Spinal cord (tissue), 10 donors: ENCODE data around the gene TK2. TPM values are rescaled to one million over a fixed set of nuclear protein-coding genes. Genes with fewer than 3 reads are reported as not detected.

Experiments
- DNase-seq, 6 donors: peaks; one replicate each; pipeline versions ENCODE4 v3.0.0 to v3.0.0-alpha.2; 2013 to 2015; ENCODE audit warnings: low spot score in 6 of 6, low read depth in 4 of 6
- H3K27ac ChIP-seq: one replicate; pipeline ENCODE4 v1.5.1; 2013; ENCODE audit warnings: low read depth, low read length, control low read depth
- H3K27me3 ChIP-seq: one replicate; pipeline ENCODE4 v1.6.1; 2013; ENCODE audit warnings: low read length; ENCODE audit not compliant: control insufficient read depth, insufficient read depth
- H3K36me3 ChIP-seq: one replicate; pipeline ENCODE4 v1.6.1; 2013; ENCODE audit warnings: low read length; ENCODE audit not compliant: control insufficient read depth, insufficient read depth
- H3K4me1 ChIP-seq: one replicate; pipeline ENCODE4 v1.6.1; 2013; ENCODE audit warnings: low read length; ENCODE audit not compliant: control insufficient read depth, insufficient read depth
- H3K4me3 ChIP-seq: one replicate; pipeline ENCODE4 v1.5.1; 2013; ENCODE audit warnings: low read depth, low read length, control low read depth
- H3K9me3 ChIP-seq: one replicate; pipeline ENCODE4 v1.6.1; 2013; ENCODE audit warnings: low read length; ENCODE audit not compliant: control insufficient read depth, insufficient read depth
- WGBS: methylation state at CpG from one replicate; pipeline ENCODE4 v1.1.5; 2013; ENCODE audit warnings: missing lambda C conversion rate; ENCODE audit not compliant: insufficient coverage; 5-methylcytosine and 5-hydroxymethylcytosine counted together
- polyA plus RNA-seq, 2 donors: library from polyadenylated mRNA; unstranded; fragments of 120-200 nt; gene quantifications; one replicate each; pipeline ENCODE4 v1.2.1, GENCODE V29; 2013; ENCODE audit not compliant: insufficient read length in 2 of 2
- total RNA-seq, 2 donors: library from RNA; depleted of rRNA in 1 of 2; stranded (reverse); fragments of 120-200 nt in 1 of 2; fragments of >200 nt in 1 of 2; gene quantifications; one replicate each; pipeline versions ENCODE4 v1.2.3 to v1.2.4, GENCODE V29; 2013 to 2014
- donor health status: healthy.

Gene TK2
- total and polyA plus RNA-seq, 4 donors, result 32.6 to 42.8 (median 38.2) TPM

DNA sequence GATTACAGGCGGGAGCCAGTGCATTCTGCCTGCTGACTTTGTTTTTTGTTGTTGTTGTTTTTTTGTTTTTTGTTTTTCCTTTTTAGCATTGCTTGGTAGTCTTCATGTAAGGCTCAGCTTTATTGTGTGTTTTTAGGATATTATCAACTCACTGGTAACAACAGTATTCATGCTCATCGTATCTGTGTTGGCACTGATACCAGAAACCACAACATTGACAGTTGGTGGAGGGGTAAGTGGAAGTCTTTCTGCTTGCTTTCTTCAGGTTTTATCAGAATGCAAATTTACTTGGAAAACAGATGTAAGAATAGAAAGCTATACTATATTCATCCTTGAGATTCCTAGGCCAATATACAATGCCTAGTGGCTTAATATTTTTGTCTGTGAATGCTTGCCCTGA lies 13.1 kb upstream of the TK2 start:
- H3K27me3 ChIP-seq, result no peaks in the 10 kb centered on the region
- H3K36me3 ChIP-seq, result peaks cover 19% of the 10 kb centered on the region
- DNase-seq, result no peak
- no peaks in the 10 kb centered on the region for H3K4me1 ChIP-seq
- no peak overlapping the region for H3K4me3 ChIP-seq
- peaks cover 1% of the 10 kb centered on the region for H3K9me3 ChIP-seq
- no CpG with 5 or more reads among the region's 2 CpGs for WGBS
- no peak overlapping the region for H3K27ac ChIP-seq

DNA sequence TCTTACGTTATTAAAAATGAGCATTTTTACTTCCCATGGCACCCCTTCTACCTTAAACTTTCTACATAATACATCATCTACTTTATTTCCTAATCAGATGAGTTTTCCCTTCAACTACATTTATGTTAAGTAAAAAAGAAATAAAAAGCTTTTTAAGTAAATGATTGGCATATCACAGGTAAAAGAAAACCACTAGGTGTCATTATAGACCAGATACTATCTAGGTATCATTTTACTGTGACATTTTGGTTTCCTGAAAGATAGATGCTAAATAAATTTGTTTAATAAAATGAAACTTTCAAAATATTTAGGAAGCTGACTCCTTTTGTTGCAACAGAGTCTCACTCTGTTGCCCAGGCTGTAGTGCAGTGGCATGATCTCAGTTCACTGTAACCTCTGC lies 12.5 kb upstream of the TK2 start:
- no CpG with 5 or more reads among the region's 1 CpG for WGBS
- no peak overlapping the region for H3K27ac ChIP-seq

DNA sequence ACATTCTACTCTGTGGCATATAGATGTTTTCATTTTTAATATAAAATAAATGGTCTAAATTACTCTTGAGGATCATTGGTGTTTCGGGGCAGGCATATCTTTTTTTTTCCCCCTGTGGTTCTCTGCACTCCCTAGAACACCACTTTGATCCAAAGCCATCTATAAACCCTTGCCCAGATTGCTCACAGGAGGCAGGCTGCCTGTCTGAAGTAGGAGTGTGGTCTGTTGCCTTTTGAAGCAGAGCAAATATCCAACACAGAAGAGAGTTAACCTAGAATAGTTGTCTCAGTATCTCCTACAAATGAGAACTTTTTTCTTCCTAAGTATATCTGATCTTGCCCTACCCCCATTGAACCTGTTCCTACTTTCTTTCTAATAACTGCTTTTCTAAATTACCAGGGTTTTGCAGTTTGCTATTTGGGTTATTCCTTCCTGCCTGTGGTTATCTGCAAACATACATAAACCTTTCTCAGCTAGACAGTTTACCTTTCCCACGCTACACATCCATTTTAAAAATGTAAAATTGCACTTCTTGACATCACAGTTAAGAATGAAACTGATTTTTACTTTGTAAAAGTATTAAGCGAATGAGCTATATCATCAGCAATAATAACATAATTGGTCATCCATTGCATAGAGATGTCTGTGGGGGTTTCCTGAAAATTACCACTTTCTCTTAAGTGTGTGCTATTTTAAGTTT lies 11.6 kb upstream of the TK2 start:
- no peak for DNase-seq
- Histone ChIP-seq H3K27me3 (no peaks in the 10 kb centered on the region), H3K27ac (no peak overlapping the region), H3K9me3 (no peaks in the 10 kb centered on the region), H3K4me1 (no peaks in the 10 kb centered on the region), H3K4me3 (no peak overlapping the region), H3K36me3 (peaks cover 15% of the 10 kb centered on the region)
- no CpG with 5 or more reads among the region's 3 CpGs for WGBS

More for the DNA sequence above, 12.5 kb upstream of the TK2 start:
- Histone ChIP-seq H3K36me3 (peaks cover 19% of the 10 kb centered on the region), H3K27me3 (no peaks in the 10 kb centered on the region), H3K4me3 (no peak overlapping the region), H3K4me1 (no peaks in the 10 kb centered on the region), H3K9me3 (peaks cover 1% of the 10 kb centered on the region)
- no peak for DNase-seq

DNA sequence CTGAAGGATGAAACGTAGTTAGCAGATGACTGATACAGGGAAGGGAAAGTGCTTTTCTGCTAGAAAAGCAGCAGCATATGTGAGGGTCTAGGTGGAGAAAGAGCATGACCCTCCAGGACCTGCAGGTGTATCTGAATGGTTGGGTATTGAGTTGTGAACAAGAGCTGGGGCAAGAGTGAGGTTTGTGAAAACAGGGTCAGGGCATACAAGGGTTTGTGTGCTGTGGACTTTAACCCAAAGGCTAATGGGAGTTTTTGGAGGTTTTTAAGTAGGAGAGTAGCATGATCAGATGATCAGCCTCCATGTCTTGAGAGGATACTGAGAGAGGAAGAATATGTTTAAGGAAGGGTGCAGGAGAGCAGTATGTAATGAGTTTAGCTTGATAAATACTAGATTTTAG lies 10.2 kb upstream of the TK2 start:
- WGBS, result 75% methylated on average over 1 of the region's 1 CpG
- Histone ChIP-seq H3K27me3 (no peaks in the 10 kb centered on the region), H3K4me3 (no peak overlapping the region), H3K36me3 (peaks cover 8% of the 10 kb centered on the region), H3K9me3 (no peaks in the 10 kb centered on the region), H3K27ac (no peak overlapping the region), H3K4me1 (no peaks in the 10 kb centered on the region)
- DNase-seq, result no peak

DNA sequence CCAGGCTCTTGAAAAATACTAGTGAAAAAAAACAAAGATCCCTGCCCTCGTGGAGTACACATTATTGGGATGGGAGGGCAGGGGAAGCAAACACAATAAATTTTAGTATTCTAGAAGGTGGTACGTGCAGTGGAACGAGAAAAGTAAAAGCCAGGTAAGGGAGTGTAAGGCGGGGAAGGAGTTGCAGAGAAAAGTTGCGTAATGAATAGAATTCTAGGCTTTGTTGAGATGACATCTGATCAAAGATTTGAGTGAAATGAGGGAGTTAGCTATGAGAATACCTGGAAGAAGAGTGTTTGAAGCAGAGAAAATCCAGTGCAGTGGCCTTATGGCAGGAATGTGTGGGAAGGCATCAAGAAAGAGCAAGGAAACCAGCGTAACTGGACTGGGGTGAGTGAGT lies 4.6 kb upstream of the TK2 start:
- H3K4me3 ChIP-seq, result no peak overlapping the region
- WGBS, result 97% methylated on average over 5 of the region's 6 CpGs

DNA sequence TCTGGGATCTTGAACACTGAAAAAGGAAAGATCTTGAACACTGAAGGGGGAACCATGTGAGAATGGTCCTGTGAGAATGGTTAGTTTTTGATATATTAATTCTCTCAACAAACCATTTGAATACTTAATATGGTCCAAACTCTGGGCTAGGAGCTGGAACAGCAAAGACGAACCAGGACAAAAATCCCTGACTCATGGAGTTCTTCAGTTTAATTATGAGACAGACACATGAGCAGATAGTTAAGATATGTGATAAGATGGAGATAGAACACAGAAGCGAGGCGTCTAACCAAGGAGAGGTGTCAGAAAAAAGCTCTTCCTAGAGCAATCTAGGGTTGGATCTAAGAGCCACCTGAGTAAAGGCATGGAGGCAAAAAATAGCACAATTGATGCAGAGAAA lies 4.1 kb upstream of the TK2 start:
- Histone ChIP-seq H3K9me3 (no peaks in the 10 kb centered on the region), H3K4me3 (no peak overlapping the region), H3K36me3 (no peaks in the 10 kb centered on the region), H3K27me3 (no peaks in the 10 kb centered on the region), H3K27ac (no peak overlapping the region), H3K4me1 (peaks cover 34% of the 10 kb centered on the region)
- DNase-seq, result no peak
- 100% methylated on average over 2 of the region's 3 CpGs for WGBS

More for the DNA sequence above, 4.6 kb upstream of the TK2 start:
- H3K27ac ChIP-seq, result no peak overlapping the region
- H3K9me3 ChIP-seq, result no peaks in the 10 kb centered on the region
- no peak for DNase-seq
- no peaks in the 10 kb centered on the region for H3K27me3 ChIP-seq
- H3K36me3 ChIP-seq, result no peaks in the 10 kb centered on the region
- peaks cover 29% of the 10 kb centered on the region for H3K4me1 ChIP-seq

DNA sequence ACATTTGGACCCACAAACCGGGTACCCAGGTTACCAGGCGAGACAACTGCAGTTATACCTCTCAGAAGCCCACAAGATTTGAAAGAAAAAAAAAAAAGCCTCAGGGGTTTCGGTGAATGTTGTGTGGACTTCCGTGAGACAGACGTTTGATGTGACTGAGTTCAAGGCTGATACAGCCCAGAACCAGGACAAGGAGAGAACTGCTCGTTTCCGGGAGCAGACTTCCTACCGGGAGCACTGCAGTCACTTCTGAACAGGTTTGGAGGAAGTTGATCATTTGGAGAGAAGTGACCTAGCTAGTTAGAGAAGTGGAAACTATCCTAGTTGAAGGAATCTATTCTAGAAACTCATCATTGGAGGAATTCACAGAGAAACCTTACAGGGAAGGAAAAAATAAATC lies 3.3 kb upstream of the TK2 start:
- Histone ChIP-seq H3K9me3 (no peaks in the 10 kb centered on the region), H3K4me3 (peak overlapping the region; percentile 88), H3K27me3 (no peaks in the 10 kb centered on the region), H3K36me3 (peaks cover 3% of the 10 kb centered on the region), H3K4me1 (peaks cover 39% of the 10 kb centered on the region), H3K27ac (no peak overlapping the region)
- 56% methylated on average over 4 of the region's 8 CpGs for WGBS
- DNase-seq, result no peak

DNA sequence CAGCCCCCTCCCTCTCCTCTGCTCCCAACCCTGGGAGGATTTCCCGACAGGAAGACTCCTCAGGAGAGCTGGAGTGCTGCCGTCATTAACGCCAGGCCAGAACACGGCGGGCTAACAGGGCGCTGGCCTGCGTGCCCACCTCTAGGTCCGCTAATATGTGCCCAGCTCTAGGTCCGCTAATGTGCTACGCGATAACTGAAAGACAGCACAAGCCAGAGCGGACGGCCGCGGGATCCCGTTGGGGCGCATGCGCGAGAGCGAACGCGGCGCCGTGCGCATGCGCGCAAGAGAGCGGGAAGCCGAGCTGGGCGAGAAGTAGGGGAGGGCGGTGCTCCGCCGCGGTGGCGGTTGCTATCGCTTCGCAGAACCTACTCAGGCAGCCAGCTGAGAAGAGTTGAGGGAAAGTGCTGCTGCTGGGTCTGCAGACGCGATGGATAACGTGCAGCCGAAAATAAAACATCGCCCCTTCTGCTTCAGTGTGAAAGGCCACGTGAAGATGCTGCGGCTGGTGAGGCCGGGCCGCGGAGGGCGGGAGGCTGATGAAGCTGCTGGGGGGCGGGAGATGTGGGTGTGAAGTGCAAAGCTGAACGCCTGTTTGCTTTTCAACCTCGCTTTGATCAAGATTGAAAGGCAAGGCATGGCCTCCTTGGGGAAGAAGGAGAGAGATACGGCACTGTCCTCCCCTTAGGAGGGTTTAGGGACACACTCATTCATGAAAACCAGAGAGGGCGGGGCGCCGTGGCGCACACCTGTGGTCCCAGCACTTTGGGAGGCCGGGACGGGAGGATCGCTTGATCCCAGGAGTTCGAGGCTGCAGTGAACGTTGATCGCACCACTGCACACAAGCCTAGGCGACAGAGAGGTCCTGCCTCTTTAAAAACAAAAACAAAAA lies 2.6 kb upstream of the TK2 start, which contains the start of gene CKLF:
Gene CKLF, plus strand, starts transcription at position 291 of the 892 bp plus-strand sequence. Its CDS starts 140 bp downstream, at position 431.
- peak within 1 kb of the TSS; percentile 96 for H3K27ac ChIP-seq
- H3K27me3 ChIP-seq, result no peaks in the 10 kb centered on the region
- H3K4me3 ChIP-seq, result peak within 1 kb of the TSS; percentile 88
- H3K9me3 ChIP-seq, result no peaks in the 10 kb centered on the region
- WGBS, result 6% methylated on average over 57 of the region's 63 CpGs
- peaks cover 8% of the 10 kb centered on the region for H3K36me3 ChIP-seq
- DNase-seq, result peak; percentile 82 to 98 (median 93)
- peaks cover 45% of the 10 kb centered on the region for H3K4me1 ChIP-seq

DNA sequence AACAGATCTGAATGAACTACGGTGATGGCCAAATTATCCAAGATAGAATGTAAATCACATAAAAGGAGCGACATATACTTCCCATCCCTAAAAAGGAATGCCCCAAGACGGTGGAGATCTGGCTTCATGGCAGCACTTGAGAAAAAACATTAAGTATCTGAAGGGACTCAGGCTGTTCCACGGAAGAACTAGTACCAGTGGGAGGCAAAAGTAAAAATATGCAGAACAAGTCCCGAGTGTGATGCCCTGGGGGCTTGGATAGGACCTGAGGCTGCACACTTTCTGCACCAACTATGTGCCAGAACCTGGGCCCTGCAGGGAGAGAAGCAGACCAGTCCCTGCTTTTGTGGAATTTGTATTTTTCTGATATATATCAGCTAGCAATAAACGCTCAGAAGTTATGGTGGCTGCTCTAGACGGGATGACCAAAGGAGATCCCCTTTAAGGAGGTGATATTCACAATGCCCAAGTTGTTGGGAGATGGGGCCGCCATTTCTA lies 1.9 kb upstream of the TK2 start:
- Histone ChIP-seq H3K4me1 (peaks cover 45% of the 10 kb centered on the region), H3K9me3 (no peaks in the 10 kb centered on the region), H3K27me3 (no peaks in the 10 kb centered on the region), H3K36me3 (peaks cover 13% of the 10 kb centered on the region), H3K27ac (peak overlapping the region; percentile 96), H3K4me3 (peak overlapping the region; percentile 88)
- no peak for DNase-seq
- WGBS, result 41% methylated on average over 5 of the region's 8 CpGs
